Measurements from ENCODE around the gene DRAP1.
A peak's percentile ranks its signal among the peaks of the same experiment; 100 is the strongest.

DRAP1 gene, protein sequence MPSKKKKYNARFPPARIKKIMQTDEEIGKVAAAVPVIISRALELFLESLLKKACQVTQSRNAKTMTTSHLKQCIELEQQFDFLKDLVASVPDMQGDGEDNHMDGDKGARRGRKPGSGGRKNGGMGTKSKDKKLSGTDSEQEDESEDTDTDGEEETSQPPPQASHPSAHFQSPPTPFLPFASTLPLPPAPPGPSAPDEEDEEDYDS

DNA sequence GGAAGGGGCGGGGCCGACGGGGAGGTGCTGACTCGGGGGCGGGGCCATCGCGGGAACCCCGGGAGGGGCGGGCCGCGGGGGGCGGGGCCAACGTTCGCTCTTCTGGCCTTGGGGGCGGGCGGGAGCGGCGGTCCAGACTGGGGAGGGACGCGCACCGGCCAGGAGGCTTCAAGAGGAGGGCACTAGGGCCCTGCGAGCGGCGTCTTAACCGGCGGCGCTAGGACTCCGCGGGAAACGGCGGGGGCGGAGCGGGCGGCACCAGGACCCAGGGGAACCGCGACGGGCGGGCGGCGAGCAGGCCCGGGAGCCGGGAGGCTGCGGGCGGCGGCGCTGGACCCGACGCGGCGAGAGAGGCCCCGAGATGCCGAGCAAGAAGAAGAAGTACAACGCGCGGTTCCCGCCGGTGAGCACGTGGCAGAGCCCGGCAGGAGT is at the start of gene DRAP1:
TSS of gene DRAP1 (plus strand) at position 286 of the 432 bp plus-strand sequence. CDS start at position 362, 76 bp downstream.
- TF ChIP-seq, protein P1, sequence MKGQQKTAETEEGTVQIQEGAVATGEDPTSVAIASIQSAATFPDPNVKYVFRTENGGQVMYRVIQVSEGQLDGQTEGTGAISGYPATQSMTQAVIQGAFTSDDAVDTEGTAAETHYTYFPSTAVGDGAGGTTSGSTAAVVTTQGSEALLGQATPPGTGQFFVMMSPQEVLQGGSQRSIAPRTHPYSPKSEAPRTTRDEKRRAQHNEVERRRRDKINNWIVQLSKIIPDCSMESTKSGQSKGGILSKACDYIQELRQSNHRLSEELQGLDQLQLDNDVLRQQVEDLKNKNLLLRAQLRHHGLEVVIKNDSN (IDR thresholded peaks at IDR 0.05) = peak; percentile 23; the same call in 1 of the 2 replicates
- TF ChIP-seq CREB1 (IDR thresholded peaks at IDR 0.05; ENCODE audit: low read depth) (peak; percentile 49; the same call in 1 of the 2 replicates), CEBPB (IDR thresholded peaks at IDR 0.05) (peak; percentile 15; the same call in 1 of the 2 replicates), RAD21 (IDR thresholded peaks at IDR 0.05; ENCODE audit: low read depth) (no peak), TAF1 (IDR thresholded peaks at IDR 0.05; ENCODE audit: low read depth) (peak; percentile 56), NFIC (IDR thresholded peaks at IDR 0.05) (peak; percentile 54; the same call in 1 of the 2 replicates), TEAD4 (IDR thresholded peaks at IDR 0.05) (peak; percentile 59), EGR1 (IDR thresholded peaks at IDR 0.05) (peak; percentile 100), FOXM1 (IDR thresholded peaks at IDR 0.05; ENCODE audit: borderline replicate concordance, low read depth) (no peak), ZBTB7A (IDR thresholded peaks at IDR 0.05; ENCODE audit: low read depth) (no peak), YY1 (IDR thresholded peaks at IDR 0.05; ENCODE audit: low read depth) (no peak), TCF12 (IDR thresholded peaks at IDR 0.05; ENCODE audit: low read depth) (peak; percentile 78; the same call in 1 of the 2 replicates), EP300 (IDR thresholded peaks at IDR 0.05; ENCODE audit: borderline replicate concordance) (peak; percentile 63)
- TF ChIP-seq, protein P2, sequence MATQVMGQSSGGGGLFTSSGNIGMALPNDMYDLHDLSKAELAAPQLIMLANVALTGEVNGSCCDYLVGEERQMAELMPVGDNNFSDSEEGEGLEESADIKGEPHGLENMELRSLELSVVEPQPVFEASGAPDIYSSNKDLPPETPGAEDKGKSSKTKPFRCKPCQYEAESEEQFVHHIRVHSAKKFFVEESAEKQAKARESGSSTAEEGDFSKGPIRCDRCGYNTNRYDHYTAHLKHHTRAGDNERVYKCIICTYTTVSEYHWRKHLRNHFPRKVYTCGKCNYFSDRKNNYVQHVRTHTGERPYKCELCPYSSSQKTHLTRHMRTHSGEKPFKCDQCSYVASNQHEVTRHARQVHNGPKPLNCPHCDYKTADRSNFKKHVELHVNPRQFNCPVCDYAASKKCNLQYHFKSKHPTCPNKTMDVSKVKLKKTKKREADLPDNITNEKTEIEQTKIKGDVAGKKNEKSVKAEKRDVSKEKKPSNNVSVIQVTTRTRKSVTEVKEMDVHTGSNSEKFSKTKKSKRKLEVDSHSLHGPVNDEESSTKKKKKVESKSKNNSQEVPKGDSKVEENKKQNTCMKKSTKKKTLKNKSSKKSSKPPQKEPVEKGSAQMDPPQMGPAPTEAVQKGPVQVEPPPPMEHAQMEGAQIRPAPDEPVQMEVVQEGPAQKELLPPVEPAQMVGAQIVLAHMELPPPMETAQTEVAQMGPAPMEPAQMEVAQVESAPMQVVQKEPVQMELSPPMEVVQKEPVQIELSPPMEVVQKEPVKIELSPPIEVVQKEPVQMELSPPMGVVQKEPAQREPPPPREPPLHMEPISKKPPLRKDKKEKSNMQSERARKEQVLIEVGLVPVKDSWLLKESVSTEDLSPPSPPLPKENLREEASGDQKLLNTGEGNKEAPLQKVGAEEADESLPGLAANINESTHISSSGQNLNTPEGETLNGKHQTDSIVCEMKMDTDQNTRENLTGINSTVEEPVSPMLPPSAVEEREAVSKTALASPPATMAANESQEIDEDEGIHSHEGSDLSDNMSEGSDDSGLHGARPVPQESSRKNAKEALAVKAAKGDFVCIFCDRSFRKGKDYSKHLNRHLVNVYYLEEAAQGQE (IDR thresholded peaks at IDR 0.05; ENCODE audit: low read depth) = 0 out of 2 replicates have a peak, but pooled peaks have one; percentile 14
- TF ChIP-seq, protein P3, sequence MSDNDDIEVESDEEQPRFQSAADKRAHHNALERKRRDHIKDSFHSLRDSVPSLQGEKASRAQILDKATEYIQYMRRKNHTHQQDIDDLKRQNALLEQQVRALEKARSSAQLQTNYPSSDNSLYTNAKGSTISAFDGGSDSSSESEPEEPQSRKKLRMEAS (IDR thresholded peaks at IDR 0.05) = peak; percentile 81

DNA sequence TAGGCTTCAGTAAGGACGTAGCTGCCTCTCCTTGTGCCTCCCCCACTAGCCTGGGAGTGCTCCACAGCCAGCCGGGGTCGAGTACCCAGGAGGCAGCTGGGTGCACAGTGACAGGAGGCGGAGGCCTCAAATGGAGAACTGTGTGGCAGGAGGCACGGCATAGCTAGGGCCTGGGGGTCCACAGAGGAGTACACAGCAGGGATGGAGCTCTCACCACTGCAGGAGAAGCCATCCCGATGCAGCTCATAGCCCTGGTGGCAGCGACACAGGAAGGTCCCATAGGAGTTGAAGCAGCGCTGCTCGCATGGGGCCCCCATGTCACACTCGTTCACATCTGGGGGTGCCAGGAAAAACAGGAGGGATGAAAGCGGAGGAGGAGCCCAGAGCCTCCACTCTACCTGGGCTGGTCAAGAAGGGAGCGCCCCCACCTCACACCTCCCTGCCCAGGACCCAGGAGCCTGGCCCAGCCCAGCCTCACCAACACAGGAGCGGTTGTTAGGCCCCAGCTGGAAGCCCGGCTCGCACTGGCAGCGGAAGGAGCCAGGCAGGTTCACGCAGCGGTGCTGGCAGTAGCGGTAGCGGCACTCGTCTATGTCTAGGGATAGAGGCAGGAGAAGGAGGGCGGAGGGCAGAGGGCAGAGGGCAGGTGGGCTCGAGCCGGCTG is 49.5 kb upstream of the DRAP1 start:
- TF ChIP-seq FOXM1 (IDR thresholded peaks at IDR 0.05; ENCODE audit: borderline replicate concordance, low read depth) (no peak), NFIC (IDR thresholded peaks at IDR 0.05) (no peak), CEBPB (IDR thresholded peaks at IDR 0.05) (no peak), RAD21 (IDR thresholded peaks at IDR 0.05; ENCODE audit: low read depth) (no peak), ZBTB7A (IDR thresholded peaks at IDR 0.05; ENCODE audit: low read depth) (no peak), EP300 (IDR thresholded peaks at IDR 0.05; ENCODE audit: borderline replicate concordance) (no peak), YY1 (IDR thresholded peaks at IDR 0.05; ENCODE audit: low read depth) (no peak), TCF12 (IDR thresholded peaks at IDR 0.05; ENCODE audit: low read depth) (no peak), CREB1 (IDR thresholded peaks at IDR 0.05; ENCODE audit: low read depth) (no peak), TAF1 (IDR thresholded peaks at IDR 0.05; ENCODE audit: low read depth) (no peak), EGR1 (IDR thresholded peaks at IDR 0.05) (no peak), TEAD4 (IDR thresholded peaks at IDR 0.05) (no peak)
- TF ChIP-seq, protein P3 (IDR thresholded peaks at IDR 0.05) = no peak
- TF ChIP-seq, protein P1 (IDR thresholded peaks at IDR 0.05) = no peak
- TF ChIP-seq, protein P2 (IDR thresholded peaks at IDR 0.05; ENCODE audit: low read depth) = no peak

DNA sequence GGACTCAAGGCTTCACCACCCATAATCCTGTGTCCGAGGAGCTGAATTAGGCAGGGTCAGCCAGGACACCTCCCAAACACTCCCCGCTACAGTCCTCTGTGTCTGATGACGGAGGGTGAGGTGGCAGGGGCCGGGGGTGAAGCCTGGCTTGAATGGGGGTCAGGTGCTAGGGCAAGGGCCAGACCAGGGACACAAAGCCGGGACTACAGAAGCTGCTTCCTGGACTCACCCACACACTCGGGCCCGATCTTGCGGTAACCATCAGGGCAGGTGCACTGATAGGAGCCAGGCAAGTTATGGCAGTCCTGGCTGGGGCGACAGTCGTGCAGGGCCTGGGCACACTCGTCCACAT is 48.9 kb upstream of the DRAP1 start:
- TF ChIP-seq, protein P2 (IDR thresholded peaks at IDR 0.05; ENCODE audit: low read depth) = no peak
- TF ChIP-seq YY1 (IDR thresholded peaks at IDR 0.05; ENCODE audit: low read depth) (no peak), EGR1 (IDR thresholded peaks at IDR 0.05) (no peak)
